H9 (cell line): Measurements from ENCODE around the gene DLG5. TPM values are rescaled to one million over a fixed set of nuclear protein-coding genes. Genes with fewer than 3 reads are reported as not detected.

Source experiments
- DNase-seq: peaks from one replicate; pipeline ENCODE4 v3.0.0-alpha.2; 2017
- H2AFZ ChIP-seq: one replicate; pipeline ENCODE4 v1.6.1; 2013; ENCODE audit warnings: mild to moderate bottlenecking, low read length, control low read depth, moderate library complexity
- H2AK5ac ChIP-seq: 2 replicates; pipeline ENCODE4 v1.6.1; 2013; ENCODE audit warnings: low read length, control low read depth, mixed read lengths; ENCODE audit not compliant: insufficient read length
- H2BK120ac ChIP-seq: one replicate; pipeline ENCODE4 v1.6.1; 2013; ENCODE audit warnings: low read depth, mild to moderate bottlenecking, low read length, control low read depth, inconsistent platforms; ENCODE audit not compliant: poor library complexity, severe bottlenecking
- H2BK12ac ChIP-seq: 2 replicates; pipeline ENCODE4 v1.6.1; 2013; ENCODE audit warnings: low read length, control low read depth, mixed read lengths, low read depth; ENCODE audit not compliant: insufficient read length
- H2BK15ac ChIP-seq: 2 replicates; pipeline ENCODE4 v1.6.1; 2013; ENCODE audit warnings: low read depth, low read length, control low read depth
- H2BK20ac ChIP-seq: one replicate; pipeline ENCODE4 v1.6.1; 2013; ENCODE audit warnings: low read depth, mild to moderate bottlenecking, low read length, control low read depth, inconsistent platforms; ENCODE audit not compliant: poor library complexity, severe bottlenecking
- H2BK5ac ChIP-seq: 2 replicates; pipeline ENCODE4 v1.6.1; 2013; ENCODE audit warnings: low read length, control low read depth, mixed read lengths; ENCODE audit not compliant: insufficient read length
- H3K14ac ChIP-seq: 2 replicates; pipeline ENCODE4 v1.6.1; 2013; ENCODE audit warnings: low read length, control low read depth; ENCODE audit not compliant: insufficient read depth
- H3K18ac ChIP-seq: 2 replicates; pipeline ENCODE4 v1.6.1; 2013; ENCODE audit warnings: low read depth, mild to moderate bottlenecking, mixed read lengths, low read length, control low read depth; ENCODE audit not compliant: insufficient read length
- H3K23ac ChIP-seq: 2 replicates; pipeline ENCODE4 v1.6.1; 2013; ENCODE audit warnings: low read length, control low read depth, mixed read lengths, low read depth; ENCODE audit not compliant: insufficient read length
- H3K23me2 ChIP-seq: 2 replicates; pipeline ENCODE4 v1.6.1; 2013; ENCODE audit warnings: low read depth, mild to moderate bottlenecking, mixed read lengths, low read length, control low read depth; ENCODE audit not compliant: insufficient read length, poor library complexity, severe bottlenecking
- H3K27ac ChIP-seq: 2 replicates; pipeline ENCODE4 v1.5.1; 2013; ENCODE audit warnings: low read length, control low read depth, mixed read lengths, low read depth; ENCODE audit not compliant: insufficient read length
- H3K27me3 ChIP-seq: 2 replicates; pipeline ENCODE4 v1.6.1; 2013; ENCODE audit warnings: low read length, control low read depth, inconsistent platforms; ENCODE audit not compliant: insufficient read depth
- H3K4ac ChIP-seq: 2 replicates; pipeline ENCODE4 v1.6.1; 2013; ENCODE audit warnings: low read depth, mild to moderate bottlenecking, control low read depth, inconsistent platforms, low read length, moderate library complexity
- H3K4me1 ChIP-seq: 2 replicates; pipeline ENCODE4 v1.6.1; 2013; ENCODE audit warnings: low read length, control low read depth, inconsistent platforms; ENCODE audit not compliant: insufficient read depth
- H3K4me2 ChIP-seq: 2 replicates; pipeline ENCODE4 v1.6.1; 2013; ENCODE audit warnings: low read length, control low read depth, mixed read lengths; ENCODE audit not compliant: insufficient read length, insufficient read depth
- H3K56ac ChIP-seq: 2 replicates; pipeline ENCODE4 v1.6.1; 2013; ENCODE audit warnings: low read depth, mild to moderate bottlenecking, mixed read lengths, low read length, control low read depth; ENCODE audit not compliant: insufficient read length
- H3K79me1 ChIP-seq: 2 replicates; pipeline ENCODE4 v1.6.1; 2013; ENCODE audit warnings: low read depth, mild to moderate bottlenecking, moderate library complexity, low read length, control low read depth, inconsistent platforms; ENCODE audit not compliant: insufficient read depth, poor library complexity, severe bottlenecking
- H3K79me2 ChIP-seq: 2 replicates; pipeline ENCODE4 v1.6.1; 2013; ENCODE audit warnings: low read length, control low read depth, inconsistent platforms; ENCODE audit not compliant: insufficient read depth
- H3K9ac ChIP-seq: 2 replicates; pipeline ENCODE4 v1.6.1; 2013; ENCODE audit warnings: low read length, control low read depth, mixed read lengths; ENCODE audit not compliant: insufficient read length; ENCODE audit errors: extremely low read depth
- H3K9me3 ChIP-seq: one replicate; pipeline ENCODE4 v1.6.1; 2013; ENCODE audit warnings: low read depth, low read length, inconsistent platforms; ENCODE audit not compliant: control insufficient read depth
- H3T11ph ChIP-seq: one replicate; pipeline ENCODE4 v1.6.1; 2013; ENCODE audit warnings: mild to moderate bottlenecking, low read length, control low read depth, inconsistent platforms
- H4K20me1 ChIP-seq: one replicate; pipeline ENCODE4 v1.6.1; 2013; ENCODE audit not compliant: control insufficient read depth, insufficient read length, insufficient read depth
- H4K5ac ChIP-seq: 2 replicates; pipeline ENCODE4 v1.6.1; 2013; ENCODE audit warnings: low read depth, mild to moderate bottlenecking, mixed read lengths, low read length, control low read depth; ENCODE audit not compliant: insufficient read length
- H4K8ac ChIP-seq: replicated peaks from 2 replicates; pipeline ENCODE4 v1.6.1; 2013; ENCODE audit warnings: low read length, control low read depth, mixed read lengths, low read depth; ENCODE audit not compliant: insufficient read length
- H4K91ac ChIP-seq: 2 replicates; pipeline ENCODE4 v1.6.1; 2013; ENCODE audit warnings: low read depth, mild to moderate bottlenecking, moderate library complexity, mixed read lengths, low read length, control low read depth; ENCODE audit not compliant: insufficient read length
- H3K27ac Mint-ChIP-seq, 3 experiments: 2 replicates in 2 of 3; 3 replicates in 1 of 3; pipeline ENCODE4 v1.8.0; 2020 to 2021; ENCODE audit warnings: mixed read lengths in 3 of 3, mild to moderate bottlenecking in 1 of 3, moderate library complexity in 1 of 3
- H3K27me3 Mint-ChIP-seq: 2 replicates; pipeline ENCODE4 v1.8.0; 2021; ENCODE audit warnings: low read depth, mild to moderate bottlenecking, moderate library complexity, mixed read lengths
- H3K36me3 Mint-ChIP-seq, 3 experiments: 2 replicates in 2 of 3; 3 replicates in 1 of 3; pipeline ENCODE4 v1.8.0; 2020 to 2021; ENCODE audit warnings: low read depth in 3 of 3, mixed read lengths in 3 of 3; ENCODE audit not compliant: insufficient read depth in 1 of 3
- H3K4me1 Mint-ChIP-seq, 2 experiments: 2 replicates each; pipeline ENCODE4 v1.8.0; 2020; ENCODE audit warnings: mixed read lengths in 2 of 2
- H3K4me3 Mint-ChIP-seq, 2 experiments: 2 replicates in 1 of 2; 3 replicates in 1 of 2; pipeline ENCODE4 v1.8.0; 2020 to 2021; ENCODE audit warnings: mild to moderate bottlenecking in 2 of 2, mixed read lengths in 2 of 2, moderate library complexity in 1 of 2
- H3K9me3 Mint-ChIP-seq, 2 experiments: 2 replicates in 1 of 2; 3 replicates in 1 of 2; pipeline ENCODE4 v1.8.0; 2020; ENCODE audit warnings: mild to moderate bottlenecking in 2 of 2, mixed read lengths in 2 of 2, moderate library complexity in 1 of 2
- WGBS: extraction: QIAGEN DNeasy Blood & Tissue Kit; methylation state at CpG from one replicate; pipeline ENCODE4 v1.1.7; 2013; ENCODE audit warnings: missing lambda C conversion rate, low lambda C conversion rate, mixed read lengths; ENCODE audit not compliant: insufficient read length; ENCODE audit errors: extremely low coverage; 5-methylcytosine and 5-hydroxymethylcytosine counted together
- total RNA-seq: library from RNA; stranded (reverse); gene quantifications from 2 replicates; pipeline ENCODE4 v1.2.1, GENCODE V29; 2021
- TF ChIP-seq, protein P1 (sequence below): fragments of 200-600 bp; sonication (generic); conservative IDR thresholded peaks from 3 replicates; pipeline ENCODE4 v1.8.0; 2021; ENCODE audit warnings: antibody characterized with exemption, mild to moderate bottlenecking

DLG5 gene
- total RNA-seq, 1 experiment from 2014 or later, result 67.4 TPM

DNA sequence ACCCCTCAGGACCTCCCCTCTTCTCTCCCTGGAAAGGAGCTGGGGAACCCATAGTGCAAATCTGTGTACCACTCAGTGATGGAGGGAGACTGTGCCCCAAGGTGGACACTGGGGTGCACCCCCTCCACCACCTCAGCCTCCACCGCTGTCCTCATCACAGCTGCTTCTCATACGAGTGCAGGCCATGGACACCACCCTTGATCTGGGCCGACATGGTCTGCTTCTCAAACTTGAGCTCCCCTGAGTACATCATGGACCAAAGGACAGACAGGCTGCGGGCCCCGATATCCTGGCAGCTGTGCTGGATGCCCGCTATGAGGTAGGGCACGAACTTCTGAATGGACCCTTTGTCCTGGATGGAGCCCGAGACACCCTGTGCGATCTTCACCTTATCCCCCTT is 146.4 kb downstream of the DLG5 start:
- Mint-ChIP-seq H3K9me3 (peaks cover 16 to 22% of the 10 kb centered on the region in 2 experiments), H3K27me3 (no peaks in the 10 kb centered on the region; the same call in 1 of the 2 replicates), H3K36me3 (peaks cover 44 to 63% (median 46%) of the 10 kb centered on the region in 3 experiments), H3K4me3 (no peak overlapping the region), H3K27ac (no peak overlapping the region), H3K4me1 (peaks cover 4% of the 10 kb centered on the region in 2 experiments; a peak in 2 of 4 replicates)
- no peaks in the 10 kb centered on the region for H3K79me1 ChIP-seq
- H3K23me2 ChIP-seq, result no peaks in the 10 kb centered on the region
- no peak overlapping the region for H2BK20ac ChIP-seq
- no CpG with 5 or more reads among the region's 9 CpGs for WGBS
- H3K14ac ChIP-seq, result no peak overlapping the region
- H2BK15ac ChIP-seq, result no peak overlapping the region
- no peak overlapping the region for H3T11ph ChIP-seq
- TF ChIP-seq, protein P1, sequence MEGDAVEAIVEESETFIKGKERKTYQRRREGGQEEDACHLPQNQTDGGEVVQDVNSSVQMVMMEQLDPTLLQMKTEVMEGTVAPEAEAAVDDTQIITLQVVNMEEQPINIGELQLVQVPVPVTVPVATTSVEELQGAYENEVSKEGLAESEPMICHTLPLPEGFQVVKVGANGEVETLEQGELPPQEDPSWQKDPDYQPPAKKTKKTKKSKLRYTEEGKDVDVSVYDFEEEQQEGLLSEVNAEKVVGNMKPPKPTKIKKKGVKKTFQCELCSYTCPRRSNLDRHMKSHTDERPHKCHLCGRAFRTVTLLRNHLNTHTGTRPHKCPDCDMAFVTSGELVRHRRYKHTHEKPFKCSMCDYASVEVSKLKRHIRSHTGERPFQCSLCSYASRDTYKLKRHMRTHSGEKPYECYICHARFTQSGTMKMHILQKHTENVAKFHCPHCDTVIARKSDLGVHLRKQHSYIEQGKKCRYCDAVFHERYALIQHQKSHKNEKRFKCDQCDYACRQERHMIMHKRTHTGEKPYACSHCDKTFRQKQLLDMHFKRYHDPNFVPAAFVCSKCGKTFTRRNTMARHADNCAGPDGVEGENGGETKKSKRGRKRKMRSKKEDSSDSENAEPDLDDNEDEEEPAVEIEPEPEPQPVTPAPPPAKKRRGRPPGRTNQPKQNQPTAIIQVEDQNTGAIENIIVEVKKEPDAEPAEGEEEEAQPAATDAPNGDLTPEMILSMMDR, result no peak
- H3K9ac ChIP-seq, result no peak overlapping the region
- H3K23ac ChIP-seq, result no peak overlapping the region
- H3K4ac ChIP-seq, result no peak overlapping the region
- H3K27ac ChIP-seq, result no peak overlapping the region
- H4K8ac ChIP-seq, result no peak overlapping the region
- no peaks in the 10 kb centered on the region for H4K20me1 ChIP-seq
- DNase-seq, result no peak
- no peak overlapping the region for H2AK5ac ChIP-seq
- no peaks in the 10 kb centered on the region for H3K27me3 ChIP-seq
- H4K91ac ChIP-seq, result no peak overlapping the region
- no peaks in the 10 kb centered on the region for H3K79me2 ChIP-seq
- H3K4me2 ChIP-seq, result no peak overlapping the region
- H2AFZ ChIP-seq, result no peak overlapping the region
- H2BK120ac ChIP-seq, result no peak overlapping the region
- no peak overlapping the region for H4K5ac ChIP-seq
- no peaks in the 10 kb centered on the region for H3K4me1 ChIP-seq
- H2BK5ac ChIP-seq, result no peak overlapping the region
- H3K9me3 ChIP-seq, result no peaks in the 10 kb centered on the region
- no peak overlapping the region for H3K56ac ChIP-seq
- H3K18ac ChIP-seq, result no peak overlapping the region
- no peak overlapping the region for H2BK12ac ChIP-seq
